Transverse colon (tissue), 3 donors: ENCODE data around the gene TULP1.
"Not testable (repeated sequence)": the region's sequence is repeated elsewhere in the genome, so short reads cannot be mapped to it uniquely, and the experiment has no call there.

Experiments
- EP300 ChIP-seq: sonication (generic); formaldehyde crosslinking; IDR thresholded peaks from one replicate; pipeline ENCODE4 v1.6.1; 2017; ENCODE audit warnings: antibody characterized with exemption, low read depth
- POLR2A ChIP-seq: fragments of 450-650 bp; IDR thresholded peaks from one replicate; pipeline ENCODE4 v1.6.1; 2016; ENCODE audit warnings: antibody characterized with exemption, mild to moderate bottlenecking, moderate library complexity
- POLR2AphosphoS5 ChIP-seq, 3 donors: sonication (generic); formaldehyde crosslinking; IDR thresholded peaks; one replicate each; pipeline ENCODE4 v1.6.1; 2016; ENCODE audit warnings: antibody characterized with exemption in 3 of 3

DNA sequence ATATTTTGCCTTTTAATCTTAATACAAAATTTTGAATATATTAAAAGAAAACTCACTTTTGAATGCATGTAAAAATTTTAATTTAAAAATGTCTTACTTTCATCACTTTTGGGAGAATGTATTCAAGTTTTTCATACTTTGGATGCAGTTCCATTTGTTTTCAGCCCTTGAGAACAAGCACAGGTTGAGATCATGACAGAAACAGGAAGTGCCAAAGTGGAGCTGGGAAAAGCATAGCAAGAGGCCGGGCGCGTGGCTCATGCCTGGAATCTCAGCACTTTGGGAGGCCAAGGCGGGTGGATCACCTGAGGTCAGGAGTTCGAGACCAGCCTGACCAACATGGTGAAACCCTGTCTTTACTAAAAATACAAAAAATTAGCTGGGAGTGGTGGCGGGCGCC, 5.3 kb upstream of the TULP1 start:
- TF ChIP-seq POLR2A; POLR2AphosphoS5 (IDR thresholded peaks at IDR 0.05); EP300: not testable (repeated sequence)
